Breast epithelium (tissue), 3 donors: Measurements from ENCODE around the gene ZBTB43.

ENCODE experiments used
- CTCF ChIP-seq, 3 donors: fragments of 450-650 bp; IDR thresholded peaks; one replicate each; pipeline ENCODE4 v1.5.1; 2016 to 2017; ENCODE audit warnings: antibody characterized with exemption in 3 of 3, mild to moderate bottlenecking in 3 of 3, moderate library complexity in 3 of 3
- POLR2A ChIP-seq: fragments of 450-650 bp; IDR thresholded peaks from one replicate; pipeline ENCODE4 v1.6.1; 2016; ENCODE audit warnings: antibody characterized with exemption, mild to moderate bottlenecking, moderate library complexity
- POLR2AphosphoS5 ChIP-seq, 3 donors: sonication (generic); formaldehyde crosslinking; IDR thresholded peaks; one replicate each; pipeline ENCODE4 v1.6.1; 2017; ENCODE audit warnings: antibody characterized with exemption in 3 of 3

- TF ChIP-seq CTCF (IDR thresholded peaks at IDR 0.05): no peak
- TF ChIP-seq POLR2A: no peak
- no peak for TF ChIP-seq POLR2AphosphoS5 (IDR thresholded peaks at IDR 0.05)
Observed at GRCh38 chr9:126879288-126879687, 74.4 kb downstream of the ZBTB43 start.
